PC-3 (cell line): ENCODE results near the gene XBP1. TPM values are rescaled to one million over a fixed set of nuclear protein-coding genes. Genes with fewer than 3 reads are reported as not detected.

Experiments used
- ATAC-seq: fragments of 200-7000 bp; cut with Tn5 transposase; 2 replicates; pipeline ENCODE4 v1.9.1; 2020; ENCODE audit warnings: mild to moderate bottlenecking, moderate library complexity
- BruUV-seq: library from RNA; stranded (reverse); fragments of 400-500 nt; replicated peaks from 2 replicates; lab custom pipeline; 2021; lab: Mats Ljungman, UMichigan
- CTCF ChIA-PET: fragments of 300-600 bp; sonication (Branson Sonifier 250); formaldehyde crosslinking; loops from one replicate; lab custom pipeline; 2022; ENCODE audit warnings: antibody characterized with exemption; lab: Charles Lee
- POLR2A ChIA-PET: fragments of 300-600 bp; sonication (Branson Sonifier 250); formaldehyde crosslinking; loops from one replicate; lab custom pipeline; 2022; ENCODE audit warnings: antibody characterized with exemption; ENCODE audit not compliant: unreplicated experiment; lab: Charles Lee
- DNase-seq: peaks from one replicate; pipeline ENCODE4 v3.0.0-alpha.2; 2015
- H2AFZ ChIP-seq: fragments of 300-600 bp; sonication (generic); 2 replicates; pipeline ENCODE4 v1.6.0; 2016; ENCODE audit warnings: antibody characterized with exemption, low read length
- H3F3A ChIP-seq: fragments of 300-600 bp; sonication (generic); one replicate; pipeline ENCODE4 v1.6.0; 2017; ENCODE audit warnings: antibody characterized with exemption, low read length, control low read depth, mild to moderate bottlenecking; ENCODE audit not compliant: unreplicated experiment
- H3K27ac ChIP-seq: fragments of 300-600 bp; sonication (generic); 2 replicates; pipeline ENCODE4 v1.5.1; 2016; ENCODE audit warnings: mild to moderate bottlenecking, low read length
- H3K27me3 ChIP-seq: fragments of 300-600 bp; sonication (generic); 2 replicates; pipeline ENCODE4 v1.6.1; 2016; ENCODE audit warnings: low read length, mixed read lengths
- H3K36me3 ChIP-seq: fragments of 300-600 bp; sonication (generic); 2 replicates; pipeline ENCODE4 v1.6.1; 2016; ENCODE audit warnings: low read depth, mixed run types, low read length, mixed read lengths
- H3K4me1 ChIP-seq: fragments of 300-600 bp; sonication (generic); 2 replicates; pipeline ENCODE4 v1.5.1; 2016; ENCODE audit warnings: low read length; ENCODE audit not compliant: insufficient read depth
- H3K4me2 ChIP-seq: fragments of 300-600 bp; sonication (generic); 2 replicates; pipeline ENCODE4 v1.6.0; 2016; ENCODE audit warnings: low read length
- H3K4me3 ChIP-seq: fragments of 300-600 bp; sonication (generic); 2 replicates; pipeline ENCODE4 v1.5.1; 2016; ENCODE audit warnings: mild to moderate bottlenecking, low read length, mixed read lengths
- H3K79me2 ChIP-seq: fragments of 300-600 bp; sonication (generic); 2 replicates; pipeline ENCODE4 v1.6.1; 2017; ENCODE audit warnings: low read length, mixed read lengths
- H3K9ac ChIP-seq: fragments of 300-600 bp; sonication (generic); 2 replicates; pipeline ENCODE4 v1.6.0; 2016; ENCODE audit warnings: mild to moderate bottlenecking, low read length
- H3K9me2 ChIP-seq: fragments of 300-600 bp; sonication (generic); replicated peaks from 2 replicates; pipeline ENCODE4 v1.6.1; 2016; ENCODE audit warnings: mixed run types, low read length, mixed read lengths
- H3K9me3 ChIP-seq: fragments of 300-600 bp; sonication (generic); 2 replicates; pipeline ENCODE4 v1.6.1; 2016; ENCODE audit warnings: low read length, mixed read lengths
- H4K20me1 ChIP-seq: fragments of 300-600 bp; sonication (generic); 2 replicates; pipeline ENCODE4 v1.6.1; 2016; ENCODE audit warnings: low read length, mixed read lengths
- EZH2 ChIP-seq: fragments of 300-600 bp; sonication (generic); IDR thresholded peaks from one replicate; pipeline ENCODE4 v1.6.1; 2017; ENCODE audit warnings: antibody characterized with exemption, mild to moderate bottlenecking, low read length; ENCODE audit not compliant: unreplicated experiment
- EZH2phosphoT487 ChIP-seq: fragments of 300-600 bp; sonication (generic); IDR thresholded peaks from 2 replicates; pipeline ENCODE4 v1.6.1; 2018; ENCODE audit warnings: mild to moderate bottlenecking, antibody characterized with exemption, low read length, borderline replicate concordance
- intact Hi-C: fragments of 100-400 bp; cut with micrococcal nuclease; formaldehyde crosslinking; loops from 2 replicates; pipeline ENCODE4 v1.9.0; 2023
- total RNA-seq: library from RNA; depleted of rRNA; stranded (reverse); fragments of >200 nt; gene quantifications from 2 replicates; pipeline ENCODE4 v1.2.3, GENCODE V29; 2014
- TF ChIP-seq, protein P1 (sequence below): fragments of 300-600 bp; sonication (generic); conservative IDR thresholded peaks from 2 replicates; pipeline ENCODE4 v1.5.1; 2017; ENCODE audit warnings: antibody characterized with exemption, low read depth, mild to moderate bottlenecking, low read length

Gene XBP1
- total RNA-seq, 1 experiment from 2014 or later: 191 TPM

DNA sequence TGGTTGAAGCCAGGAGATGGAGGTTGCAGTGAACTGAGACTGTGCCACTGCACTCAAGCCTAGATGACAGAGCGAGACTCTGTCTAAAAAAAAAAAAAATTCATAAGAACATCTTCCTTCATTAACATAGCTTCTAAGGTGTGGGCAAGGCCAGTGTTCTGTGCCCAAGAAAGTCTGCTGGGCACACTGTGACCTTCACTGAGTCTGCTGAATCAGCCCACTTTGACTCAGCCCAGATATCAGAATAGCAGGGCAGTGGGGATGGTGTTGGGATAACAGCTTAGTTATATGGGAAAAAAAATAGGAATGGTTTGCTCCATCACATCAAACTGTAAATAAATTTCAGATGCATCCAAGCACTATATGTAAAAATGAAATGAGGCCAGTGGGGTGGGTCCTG lies 32.4 kb upstream of the XBP1 start:
- H3K4me3 ChIP-seq: no peak overlapping the region
- H3K4me2 ChIP-seq: no peak overlapping the region
- DNase-seq: no peak
- TF ChIP-seq, protein P1, sequence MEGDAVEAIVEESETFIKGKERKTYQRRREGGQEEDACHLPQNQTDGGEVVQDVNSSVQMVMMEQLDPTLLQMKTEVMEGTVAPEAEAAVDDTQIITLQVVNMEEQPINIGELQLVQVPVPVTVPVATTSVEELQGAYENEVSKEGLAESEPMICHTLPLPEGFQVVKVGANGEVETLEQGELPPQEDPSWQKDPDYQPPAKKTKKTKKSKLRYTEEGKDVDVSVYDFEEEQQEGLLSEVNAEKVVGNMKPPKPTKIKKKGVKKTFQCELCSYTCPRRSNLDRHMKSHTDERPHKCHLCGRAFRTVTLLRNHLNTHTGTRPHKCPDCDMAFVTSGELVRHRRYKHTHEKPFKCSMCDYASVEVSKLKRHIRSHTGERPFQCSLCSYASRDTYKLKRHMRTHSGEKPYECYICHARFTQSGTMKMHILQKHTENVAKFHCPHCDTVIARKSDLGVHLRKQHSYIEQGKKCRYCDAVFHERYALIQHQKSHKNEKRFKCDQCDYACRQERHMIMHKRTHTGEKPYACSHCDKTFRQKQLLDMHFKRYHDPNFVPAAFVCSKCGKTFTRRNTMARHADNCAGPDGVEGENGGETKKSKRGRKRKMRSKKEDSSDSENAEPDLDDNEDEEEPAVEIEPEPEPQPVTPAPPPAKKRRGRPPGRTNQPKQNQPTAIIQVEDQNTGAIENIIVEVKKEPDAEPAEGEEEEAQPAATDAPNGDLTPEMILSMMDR: no peak
- no peak for TF ChIP-seq EZH2
- no peak for TF ChIP-seq EZH2phosphoT487
- POLR2A ChIA-PET: no interaction called here
- H3K4me1 ChIP-seq: no peaks in the 10 kb centered on the region
- H3K27ac ChIP-seq: no peak overlapping the region
- intact Hi-C loops: no loop called here
- H3K9me2 ChIP-seq: no peaks in the 10 kb centered on the region
- no peaks in the 10 kb centered on the region for H4K20me1 ChIP-seq
- no peaks in the 10 kb centered on the region for H3K36me3 ChIP-seq
- no peaks in the 10 kb centered on the region for H3K27me3 ChIP-seq
- H3K9ac ChIP-seq: no peak overlapping the region
- H3F3A ChIP-seq: no peaks in the 10 kb centered on the region
- no peaks in the 10 kb centered on the region for H3K9me3 ChIP-seq
- H3K79me2 ChIP-seq: no peaks in the 10 kb centered on the region
- CTCF ChIA-PET: interaction anchor here (0.6 kb wide), 1 partner anchor 516 kb away, joined by 3 read pairs; no protein-coding TSS in a partner anchor
- H2AFZ ChIP-seq: no peak overlapping the region
- BruUV-seq: no TSS peak
- no peak for ATAC-seq

DNA sequence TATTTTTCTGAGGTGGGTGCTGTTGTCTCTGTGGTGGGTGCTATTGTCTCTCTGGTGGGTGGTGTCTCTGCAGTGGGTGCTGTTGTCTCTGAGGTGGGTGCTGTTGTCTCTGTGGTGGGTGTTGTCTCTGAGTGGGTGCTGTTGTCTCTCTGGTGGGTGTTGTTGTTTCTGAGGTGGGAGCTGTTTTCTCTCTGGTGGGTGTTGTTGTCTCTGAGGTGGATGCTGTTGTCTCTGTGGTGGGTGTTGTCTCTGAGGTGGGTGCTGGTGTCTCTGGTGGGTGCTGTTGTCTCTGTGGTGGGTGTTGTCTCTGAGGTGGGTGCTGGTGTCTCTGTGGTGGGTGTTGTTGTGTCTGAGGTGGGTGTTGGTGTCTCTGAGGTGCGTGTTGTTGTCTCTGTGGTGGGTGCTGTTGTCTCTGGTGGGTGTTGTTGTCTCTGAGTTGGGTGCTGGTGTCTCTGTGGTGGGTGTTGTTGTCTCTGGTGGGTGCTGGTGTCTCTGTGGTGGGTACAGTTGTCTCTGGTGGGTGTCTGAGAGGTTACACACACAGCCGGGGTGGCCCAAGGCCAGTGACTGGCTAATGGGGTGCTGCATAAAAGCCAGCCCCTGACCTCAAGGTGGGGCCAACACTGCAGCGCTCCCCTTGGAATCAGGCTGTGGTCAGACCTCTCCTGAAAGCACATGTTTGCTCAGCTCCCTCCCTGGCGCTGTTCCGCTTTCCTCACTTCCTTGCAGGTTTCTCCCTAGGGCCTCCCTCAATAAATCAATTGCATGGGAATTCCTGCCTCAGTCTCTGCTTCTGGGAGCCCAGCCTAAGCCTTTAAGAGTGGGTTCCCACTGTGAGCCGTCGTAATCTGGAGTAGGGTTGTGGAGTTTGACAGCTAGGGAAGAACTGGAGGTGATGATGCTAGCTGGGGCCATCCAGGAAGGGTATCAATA lies 31.0 kb upstream of the XBP1 start:
- ATAC-seq (no peak), DNase-seq (no peak)
- no peak overlapping the region for H3K4me3 ChIP-seq
- no peaks in the 10 kb centered on the region for H3F3A ChIP-seq
- H2AFZ ChIP-seq: no peak overlapping the region
- H3K36me3 ChIP-seq: no peaks in the 10 kb centered on the region
- intact Hi-C loops: no loop called here
- no TSS peak for BruUV-seq
- H3K9me2 ChIP-seq: no peaks in the 10 kb centered on the region
- CTCF ChIA-PET: no interaction called here
- no peaks in the 10 kb centered on the region for H3K4me1 ChIP-seq
- no peaks in the 10 kb centered on the region for H3K27me3 ChIP-seq
- no peaks in the 10 kb centered on the region for H3K9me3 ChIP-seq
- no peak overlapping the region for H3K4me2 ChIP-seq
- H3K79me2 ChIP-seq: no peaks in the 10 kb centered on the region
- H3K27ac ChIP-seq: no peak overlapping the region
- no peaks in the 10 kb centered on the region for H4K20me1 ChIP-seq
- TF ChIP-seq EZH2phosphoT487: no peak
- TF ChIP-seq EZH2: no peak
- TF ChIP-seq, protein P1: no peak
- POLR2A ChIA-PET: interaction anchor here (0.6 kb wide), 1 partner anchor 803 kb away, joined by 3 read pairs; no protein-coding TSS in a partner anchor
- H3K9ac ChIP-seq: no peak overlapping the region

DNA sequence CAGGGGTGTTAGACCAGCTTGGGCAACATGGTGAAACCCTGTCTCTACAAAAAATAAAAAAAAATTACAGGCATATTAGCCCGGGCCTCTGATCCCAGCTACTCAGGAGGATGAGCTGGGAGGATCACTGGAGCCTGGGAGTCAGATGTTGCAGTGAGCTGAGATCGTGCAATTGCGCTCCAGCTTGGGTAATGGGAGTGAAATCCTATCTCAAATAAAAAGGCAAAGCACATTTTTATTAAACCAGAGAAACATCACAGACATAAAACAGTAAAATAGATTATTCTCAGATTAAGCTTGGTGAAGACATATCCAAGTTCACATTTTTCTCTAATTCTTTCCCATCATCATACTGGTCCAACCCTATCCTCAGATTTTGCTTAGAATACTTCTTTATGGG lies 30.1 kb upstream of the XBP1 start:
- Histone ChIP-seq H3K27me3 (no peaks in the 10 kb centered on the region), H3K4me2 (no peak overlapping the region), H3K36me3 (no peaks in the 10 kb centered on the region), H3K4me3 (no peak overlapping the region), H3K79me2 (no peaks in the 10 kb centered on the region), H3K9ac (no peak overlapping the region), H3K27ac (no peak overlapping the region), H3F3A (no peaks in the 10 kb centered on the region), H3K4me1 (no peaks in the 10 kb centered on the region), H3K9me2 (no peaks in the 10 kb centered on the region), H4K20me1 (no peaks in the 10 kb centered on the region), H2AFZ (no peak overlapping the region), H3K9me3 (no peaks in the 10 kb centered on the region)
- ChIA-PET POLR2A (interaction anchor here (0.6 kb wide), 1 partner anchor 802 kb away, joined by 3 read pairs; no protein-coding TSS in a partner anchor), CTCF (interaction anchor here (0.6 kb wide), 1 partner anchor 646 kb away, joined by 3 read pairs; no protein-coding TSS in a partner anchor)
- ATAC-seq: no peak
- DNase-seq: no peak
- TF ChIP-seq EZH2phosphoT487 (no peak), EZH2 (no peak)
- TF ChIP-seq, protein P1: no peak
- BruUV-seq: no TSS peak
- intact Hi-C loops: no loop called here
